Endodermal cell (in vitro differentiated cells): ENCODE measurements around the gene USHBP1. TPM values are rescaled to one million over a fixed set of nuclear protein-coding genes. Genes with fewer than 3 reads are reported as not detected.

Experiments
- DNase-seq: peaks from one replicate; pipeline ENCODE4 v3.0.0-alpha.2; 2017
- H3K27ac ChIP-seq: 2 replicates; pipeline ENCODE4 v1.5.1; 2013; ENCODE audit warnings: mild to moderate bottlenecking, low read depth, low read length, moderate library complexity
- H3K27me3 ChIP-seq: 2 replicates; pipeline ENCODE4 v1.6.1; 2013; ENCODE audit warnings: mild to moderate bottlenecking, low read length, moderate library complexity; ENCODE audit not compliant: insufficient read depth, control insufficient read depth, poor library complexity, severe bottlenecking
- H3K36me3 ChIP-seq: 2 replicates; pipeline ENCODE4 v1.7.0; 2013; ENCODE audit warnings: mild to moderate bottlenecking, low read length, moderate library complexity; ENCODE audit not compliant: control insufficient read depth, insufficient read depth
- H3K4me1 ChIP-seq: one replicate; pipeline ENCODE4 v1.7.0; 2013; ENCODE audit warnings: low read length; ENCODE audit not compliant: control insufficient read depth, insufficient read depth
- H3K4me3 ChIP-seq: 2 replicates; pipeline ENCODE4 v1.5.1; 2013; ENCODE audit warnings: mild to moderate bottlenecking, low read length, moderate library complexity
- H3K9ac ChIP-seq: 2 replicates; pipeline ENCODE4 v1.6.1; 2013; ENCODE audit warnings: mild to moderate bottlenecking, low read length, moderate library complexity; ENCODE audit not compliant: poor library complexity, severe bottlenecking; ENCODE audit errors: extremely low read depth
- H3K9me3 ChIP-seq: 2 replicates; pipeline ENCODE4 v1.6.1; 2013; ENCODE audit warnings: mild to moderate bottlenecking, low read length, moderate library complexity; ENCODE audit not compliant: control insufficient read depth
- H3K27ac Mint-ChIP-seq: 2 replicates; pipeline ENCODE4 v1.8.0; 2020; ENCODE audit warnings: mixed read lengths
- H3K27me3 Mint-ChIP-seq: 2 replicates; pipeline ENCODE4 v1.8.0; 2021; ENCODE audit warnings: mild to moderate bottlenecking, mixed read lengths; ENCODE audit not compliant: insufficient read depth
- H3K36me3 Mint-ChIP-seq: 2 replicates; pipeline ENCODE4 v1.8.0; 2020; ENCODE audit warnings: low read depth, mixed read lengths
- H3K4me1 Mint-ChIP-seq: 2 replicates; pipeline ENCODE4 v1.8.0; 2020; ENCODE audit warnings: mixed read lengths
- H3K4me3 Mint-ChIP-seq: 2 replicates; pipeline ENCODE4 v1.8.0; 2020; ENCODE audit warnings: mild to moderate bottlenecking, moderate library complexity, mixed read lengths
- H3K9me3 Mint-ChIP-seq: 2 replicates; pipeline ENCODE4 v1.8.0; 2020; ENCODE audit warnings: mild to moderate bottlenecking, mixed read lengths
- WGBS, 2 experiments: methylation state at CpG; one replicate each; pipeline versions ENCODE4 v1.1.5 to v1.1.7; 2013; ENCODE audit warnings: missing lambda C conversion rate in 2 of 2, mixed read lengths in 1 of 2; ENCODE audit not compliant: insufficient coverage in 1 of 2, insufficient read length in 1 of 2; 5-methylcytosine and 5-hydroxymethylcytosine counted together
- total RNA-seq, 2 donors: library from RNA; stranded (reverse); fragmentation: NEBNext Ultra II Directional in 1 of 2; extraction: Animal tissue kit (Norgen Biotek cat#: 25700) in 1 of 2; gene quantifications; 2 replicates in 1 of 2; 3 replicates in 1 of 2; pipeline ENCODE4 v1.2.1, GENCODE V29; 2021
- TF ChIP-seq, protein P1 (sequence below): fragments of 200-600 bp; sonication (generic); conservative IDR thresholded peaks from 2 replicates; pipeline ENCODE4 v1.5.0; 2021; ENCODE audit warnings: antibody characterized with exemption, mild to moderate bottlenecking

USHBP1 gene
- total RNA-seq, 2 donors from 2014 or later = 3.8 to 6.2 TPM

DNA sequence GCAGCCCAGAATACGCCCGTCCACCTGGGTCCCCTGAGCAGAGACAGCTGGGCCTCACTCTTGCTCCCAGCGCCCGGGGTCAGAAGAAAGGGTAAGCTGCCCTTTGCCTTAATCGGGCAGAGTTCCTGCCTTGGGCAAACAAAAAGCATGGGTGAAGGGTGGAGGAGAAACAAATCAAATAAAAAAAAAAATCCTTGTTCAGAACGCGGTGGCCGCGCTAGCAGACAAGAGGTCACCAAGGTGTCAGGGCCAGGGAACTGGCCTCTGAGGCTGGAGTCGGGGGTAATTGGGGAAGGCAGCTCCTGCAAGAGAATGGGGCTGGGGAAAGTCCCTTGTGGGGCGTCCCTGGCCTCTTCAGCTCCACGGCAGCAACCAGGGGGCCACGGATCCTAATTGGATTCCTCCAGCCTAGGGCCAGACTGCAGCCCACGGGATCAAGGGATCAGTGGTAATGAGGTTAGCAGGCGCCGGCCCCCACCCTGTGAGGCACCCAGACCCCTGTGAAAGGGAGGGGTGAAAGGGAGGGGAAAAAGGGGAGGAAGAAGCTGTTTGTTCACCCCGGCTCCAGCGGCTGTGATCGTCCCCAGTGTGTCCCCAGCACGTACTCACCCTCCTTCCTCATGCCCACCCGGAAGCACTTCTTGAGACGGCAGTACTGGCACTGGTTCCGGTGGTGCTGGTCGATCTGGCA lies 24.3 kb downstream of the USHBP1 start:
- H3K27me3 Mint-ChIP-seq = no peaks in the 10 kb centered on the region
- H3K9ac ChIP-seq = no peak overlapping the region
- no peaks in the 10 kb centered on the region for H3K9me3 Mint-ChIP-seq
- 88 to 93% methylated on average over 13 to 24 of the region's 24 CpGs for WGBS, 2 experiments
- TF ChIP-seq, protein P1, sequence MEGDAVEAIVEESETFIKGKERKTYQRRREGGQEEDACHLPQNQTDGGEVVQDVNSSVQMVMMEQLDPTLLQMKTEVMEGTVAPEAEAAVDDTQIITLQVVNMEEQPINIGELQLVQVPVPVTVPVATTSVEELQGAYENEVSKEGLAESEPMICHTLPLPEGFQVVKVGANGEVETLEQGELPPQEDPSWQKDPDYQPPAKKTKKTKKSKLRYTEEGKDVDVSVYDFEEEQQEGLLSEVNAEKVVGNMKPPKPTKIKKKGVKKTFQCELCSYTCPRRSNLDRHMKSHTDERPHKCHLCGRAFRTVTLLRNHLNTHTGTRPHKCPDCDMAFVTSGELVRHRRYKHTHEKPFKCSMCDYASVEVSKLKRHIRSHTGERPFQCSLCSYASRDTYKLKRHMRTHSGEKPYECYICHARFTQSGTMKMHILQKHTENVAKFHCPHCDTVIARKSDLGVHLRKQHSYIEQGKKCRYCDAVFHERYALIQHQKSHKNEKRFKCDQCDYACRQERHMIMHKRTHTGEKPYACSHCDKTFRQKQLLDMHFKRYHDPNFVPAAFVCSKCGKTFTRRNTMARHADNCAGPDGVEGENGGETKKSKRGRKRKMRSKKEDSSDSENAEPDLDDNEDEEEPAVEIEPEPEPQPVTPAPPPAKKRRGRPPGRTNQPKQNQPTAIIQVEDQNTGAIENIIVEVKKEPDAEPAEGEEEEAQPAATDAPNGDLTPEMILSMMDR = no peak
- no peak overlapping the region for H3K4me3 Mint-ChIP-seq
- peaks cover 20% of the 10 kb centered on the region for H3K4me1 Mint-ChIP-seq
- peaks cover 4% of the 10 kb centered on the region for H3K4me1 ChIP-seq
- H3K27ac Mint-ChIP-seq = no peak overlapping the region
- peaks cover 18% of the 10 kb centered on the region for H3K36me3 Mint-ChIP-seq
- peak; percentile 40 for DNase-seq
- no peak overlapping the region for H3K27ac ChIP-seq
- H3K9me3 ChIP-seq = no peaks in the 10 kb centered on the region
- H3K27me3 ChIP-seq = no peaks in the 10 kb centered on the region
- H3K4me3 ChIP-seq = no peak overlapping the region
- peaks cover 30% of the 10 kb centered on the region for H3K36me3 ChIP-seq

GRCh38 chr19:17237747-17238706 lies 26.5 kb downstream of the USHBP1 start:
- Histone ChIP-seq H3K4me1 (peaks cover 4% of the 10 kb centered on the region), H3K4me3 (no peak overlapping the region), H3K9me3 (no peaks in the 10 kb centered on the region), H3K27me3 (no peaks in the 10 kb centered on the region), H3K9ac (no peak overlapping the region), H3K27ac (no peak overlapping the region), H3K36me3 (peaks cover 51% of the 10 kb centered on the region)
- 96% methylated on average over 11 to 13 of the region's 13 CpGs for WGBS, 2 experiments
- H3K27ac Mint-ChIP-seq = no peak overlapping the region
- peaks cover 15% of the 10 kb centered on the region for H3K4me1 Mint-ChIP-seq
- H3K9me3 Mint-ChIP-seq = no peaks in the 10 kb centered on the region
- no peaks in the 10 kb centered on the region for H3K27me3 Mint-ChIP-seq
- TF ChIP-seq, protein P1 = no peak
- H3K36me3 Mint-ChIP-seq = peaks cover 29% of the 10 kb centered on the region
- no peak for DNase-seq
- H3K4me3 Mint-ChIP-seq = no peak overlapping the region

DNA sequence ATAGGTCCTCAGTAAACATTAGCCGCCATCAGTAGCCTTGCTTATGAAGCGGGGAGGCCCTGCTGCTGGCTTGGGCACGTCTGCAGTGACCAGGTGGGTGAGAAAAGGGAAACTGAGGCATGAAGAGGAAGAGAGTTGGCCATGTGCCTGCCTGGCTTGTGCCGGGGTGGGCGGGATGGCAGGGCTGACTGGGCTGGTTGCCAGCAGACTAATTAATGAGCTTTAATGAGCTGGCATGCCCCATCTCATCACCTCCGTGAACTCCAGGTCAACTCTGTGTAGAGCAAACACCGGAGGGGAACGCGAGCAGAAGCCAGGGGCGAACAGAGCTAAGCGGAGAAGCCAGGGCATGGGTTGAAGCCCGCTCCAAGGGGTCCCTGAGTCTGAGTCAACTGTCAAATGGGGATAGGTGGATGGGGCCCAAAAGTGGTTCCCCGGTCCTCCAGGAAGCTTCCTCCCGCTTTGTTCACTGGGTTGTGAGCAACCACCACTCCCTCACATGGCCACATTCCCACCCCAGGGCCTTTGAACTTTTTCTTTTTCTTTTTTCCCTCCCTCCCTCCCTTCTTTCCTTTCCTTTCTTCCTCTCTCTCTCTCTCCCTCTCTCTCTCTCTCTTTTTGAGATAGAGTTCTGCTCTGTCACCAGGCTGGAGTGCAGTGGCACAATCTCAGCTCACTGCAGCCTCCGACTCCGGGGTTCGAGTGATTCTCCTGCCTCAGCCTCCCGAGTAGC lies 27.6 kb downstream of the USHBP1 start:
- Histone ChIP-seq H3K4me1 (peaks cover 4% of the 10 kb centered on the region), H3K36me3 (peaks cover 61% of the 10 kb centered on the region), H3K4me3 (no peak overlapping the region), H3K27ac (no peak overlapping the region), H3K9ac (no peak overlapping the region), H3K9me3 (no peaks in the 10 kb centered on the region), H3K27me3 (no peaks in the 10 kb centered on the region)
- Mint-ChIP-seq H3K9me3 (no peaks in the 10 kb centered on the region), H3K4me3 (no peak overlapping the region), H3K27me3 (no peaks in the 10 kb centered on the region), H3K27ac (no peak overlapping the region), H3K4me1 (peaks cover 12% of the 10 kb centered on the region), H3K36me3 (peaks cover 36% of the 10 kb centered on the region)
- TF ChIP-seq, protein P1 = no peak
- no peak for DNase-seq
- 95 to 99% methylated on average over 11 to 18 of the region's 18 CpGs for WGBS, 2 experiments
